Activated naive CD4-positive, alpha-beta T cell (primary cell): ENCODE data around the gene DRD4.
A peak's percentile ranks its signal among the peaks of the same experiment; 100 is the strongest.

Experiments
- DNase-seq, 4 experiments: peaks; one replicate each; lab custom pipeline; 2025; lab: John Stamatoyannopoulos, UW

DRD4 gene

DNA sequence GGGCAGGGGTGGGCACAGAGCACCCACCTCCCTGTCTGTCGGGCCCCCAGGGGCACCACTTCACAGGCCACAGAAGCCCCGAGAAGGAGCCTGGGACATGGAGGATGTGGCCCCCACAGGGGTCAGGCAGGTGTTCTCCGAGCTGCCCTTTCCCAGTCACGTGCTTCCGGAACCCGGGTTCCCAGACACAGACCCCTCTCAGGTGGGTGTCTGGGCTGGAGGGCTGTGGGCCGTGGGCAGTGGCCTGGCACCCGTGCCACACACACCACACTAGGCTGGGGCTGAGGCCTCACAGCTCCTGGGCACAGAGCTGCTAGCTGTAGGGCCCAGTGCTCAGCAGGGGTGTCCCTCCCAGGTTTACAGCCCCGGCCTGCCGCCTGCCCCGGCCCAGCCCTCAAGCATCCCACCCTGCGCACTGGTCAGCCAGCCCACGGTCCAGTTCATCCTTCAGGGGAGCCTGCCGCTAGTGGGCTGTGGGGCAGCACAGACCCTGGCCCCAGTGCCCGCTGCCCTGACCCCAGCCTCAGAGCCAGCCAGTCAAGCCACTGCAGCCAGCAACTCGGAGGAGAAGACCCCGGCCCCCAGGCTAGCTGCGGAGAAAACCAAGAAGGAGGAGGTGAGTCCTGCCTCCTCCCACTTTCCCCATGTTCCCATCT lies 26.8 kb upstream of the DRD4 start:
- DNase-seq: no peak

DNA sequence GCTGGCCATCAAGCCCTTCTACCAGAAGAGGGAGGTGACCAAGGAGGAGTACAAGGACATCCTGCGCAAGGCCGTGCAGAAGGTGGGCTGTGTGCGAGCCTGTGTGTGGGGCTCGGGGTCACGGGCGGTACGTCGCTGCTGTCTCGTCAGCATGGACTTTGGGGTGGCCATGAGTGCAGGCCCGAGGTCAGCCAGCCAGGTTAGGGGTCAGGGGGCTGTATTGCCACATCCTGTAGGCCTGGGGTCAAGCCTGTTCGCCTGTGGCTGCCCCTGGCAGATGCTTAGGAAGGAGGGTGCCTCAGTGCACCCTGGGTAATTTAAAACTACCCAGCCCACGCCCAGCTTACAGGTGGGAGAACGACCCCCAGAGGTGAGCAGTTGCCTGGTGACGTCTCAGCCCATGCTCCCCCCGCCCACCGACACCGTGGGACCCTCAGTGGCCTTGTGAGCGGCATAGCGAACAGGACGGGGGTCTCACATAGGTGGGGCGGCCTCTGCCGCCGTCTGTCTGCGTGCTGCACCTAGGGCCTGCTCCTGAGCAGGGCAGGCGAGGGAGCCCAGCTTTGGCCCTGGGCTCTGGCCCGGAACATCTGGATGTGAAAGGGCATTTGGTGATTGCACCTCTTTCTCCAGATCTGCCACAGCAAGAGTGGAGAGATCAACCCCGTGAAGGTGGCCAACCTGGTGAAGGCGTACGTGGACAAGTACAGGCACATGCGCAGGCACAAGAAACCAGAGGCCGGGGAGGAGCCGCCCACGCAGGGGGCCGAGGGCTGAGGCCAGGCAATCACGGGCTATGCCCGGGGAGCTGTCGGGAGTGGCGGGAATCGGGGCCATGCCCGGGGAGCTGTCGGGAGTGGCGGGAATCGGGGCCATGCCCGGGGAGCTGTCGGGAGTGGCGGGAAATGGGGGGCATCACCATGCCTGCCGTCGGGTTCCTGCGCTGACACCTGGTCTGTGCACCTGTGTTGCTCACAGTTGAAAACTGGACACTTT lies 25.8 kb upstream of the DRD4 start:
- no peak for DNase-seq

DNA sequence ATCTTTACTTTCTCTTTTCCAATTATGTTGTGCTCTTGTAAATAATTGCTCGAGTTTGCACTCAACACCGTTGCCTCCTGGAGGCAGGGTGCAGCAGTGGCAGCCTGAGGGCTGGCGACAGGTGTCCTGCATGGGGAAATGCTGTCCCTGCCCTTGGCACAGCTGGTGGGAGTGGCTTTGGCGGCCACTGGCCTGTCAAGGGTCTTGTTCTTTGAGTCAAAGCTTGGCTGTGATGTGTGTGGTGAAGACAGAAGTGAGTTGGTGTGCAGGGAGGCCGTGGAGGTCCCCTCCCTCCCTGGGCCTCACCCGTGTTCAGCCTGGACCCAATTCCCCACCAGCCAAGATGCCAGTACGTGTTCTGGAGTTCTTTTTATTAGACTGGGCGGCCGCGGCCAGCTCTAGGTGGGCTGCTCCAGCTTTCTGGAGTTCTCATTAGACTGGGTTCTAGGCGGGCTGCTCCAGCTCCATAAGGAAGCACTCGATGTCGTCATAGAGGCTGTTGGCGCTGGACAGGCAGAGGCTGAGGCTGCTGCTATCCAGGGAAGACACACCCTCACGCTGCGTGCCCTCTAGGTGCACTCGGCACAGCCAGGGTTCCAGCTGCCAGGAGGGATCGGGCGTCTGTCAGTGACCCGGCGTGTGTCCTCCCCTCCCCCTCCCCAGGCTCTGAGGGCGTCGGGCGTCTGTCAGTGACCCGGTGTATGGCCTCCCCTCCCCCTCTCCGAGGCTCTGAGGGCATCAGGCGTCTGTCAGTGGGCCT lies 24.7 kb upstream of the DRD4 start:
- DNase-seq: no peak

DNA sequence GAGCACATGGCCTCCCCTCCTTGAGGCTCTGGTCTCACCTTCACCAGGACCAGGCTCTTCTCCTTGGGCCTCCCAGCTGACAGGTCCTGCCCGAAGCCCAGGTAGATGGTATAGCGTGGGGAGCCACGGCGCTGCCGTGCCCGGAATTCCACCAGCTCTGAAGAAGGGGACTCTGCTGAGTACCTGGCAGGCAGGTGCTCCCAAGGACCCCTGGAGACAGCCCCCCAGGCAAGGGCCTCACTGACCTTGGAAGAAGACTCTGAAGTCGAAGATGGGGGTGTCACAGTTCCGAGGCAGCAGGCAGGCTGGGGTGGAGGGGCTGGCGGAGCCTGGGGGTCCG lies 24.1 kb upstream of the DRD4 start:
- no peak for DNase-seq

DNA sequence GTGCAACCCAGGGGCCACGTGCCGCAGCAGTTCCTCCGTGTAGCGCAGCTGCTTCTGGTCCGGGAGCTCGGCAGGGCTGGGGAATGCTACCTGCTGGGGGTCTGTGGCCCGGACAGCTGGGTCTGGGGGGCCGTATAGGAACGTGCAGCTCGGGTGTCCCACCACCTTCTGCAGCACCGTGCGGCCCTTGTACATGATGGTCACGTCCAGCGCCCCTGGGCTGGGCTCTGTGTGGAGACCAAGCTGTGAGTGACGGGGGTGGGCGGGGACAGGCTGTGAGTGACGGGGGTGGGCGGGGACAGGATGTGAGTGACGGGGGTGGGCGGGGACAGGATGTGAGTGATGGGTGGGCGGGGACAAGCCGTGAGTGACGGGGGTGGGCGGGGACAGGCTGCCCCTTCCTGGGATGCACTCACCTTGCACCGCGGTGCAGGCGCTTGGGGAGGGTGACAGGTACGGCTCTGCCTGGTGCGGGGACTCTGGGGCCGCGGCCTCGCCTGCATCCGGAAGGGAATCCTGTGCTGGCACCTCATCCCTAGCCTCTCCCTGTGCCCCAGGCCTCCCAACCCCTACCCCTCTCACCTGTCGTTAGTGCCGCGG lies 23.6 kb upstream of the DRD4 start:
- peak; percentile 36 to 89 (median 67) for DNase-seq

DNA sequence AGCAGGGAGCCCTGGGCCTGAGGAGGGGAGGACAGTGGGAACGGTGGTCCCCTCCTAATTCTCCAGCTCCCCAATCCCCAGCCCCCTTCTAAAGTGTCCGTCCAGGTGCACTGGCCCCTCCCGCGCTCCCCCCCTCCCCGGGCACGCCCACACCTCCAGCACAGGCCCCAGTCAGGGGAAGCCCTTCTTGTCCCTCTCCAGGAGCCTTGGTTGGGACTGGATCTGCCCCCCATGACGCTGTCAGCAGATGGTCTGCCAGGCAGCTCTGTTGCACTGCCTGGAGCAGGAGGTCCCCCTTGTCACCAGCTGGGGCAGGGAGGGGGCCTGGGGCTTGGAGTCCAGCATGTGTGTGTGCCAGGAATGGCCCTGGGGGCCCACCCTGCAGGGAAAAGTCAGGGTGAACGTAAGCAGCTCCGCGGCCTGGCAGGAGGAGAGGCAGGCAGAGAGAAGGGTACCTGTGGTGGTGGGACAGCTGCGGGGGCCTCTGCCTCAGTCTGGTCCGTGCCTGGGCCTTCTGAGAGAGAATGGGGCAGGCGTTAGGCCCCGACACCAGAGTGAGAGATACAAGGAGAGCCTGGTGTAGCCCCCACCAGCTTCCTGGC lies 22.9 kb upstream of the DRD4 start:
- DNase-seq: no peak

DNA sequence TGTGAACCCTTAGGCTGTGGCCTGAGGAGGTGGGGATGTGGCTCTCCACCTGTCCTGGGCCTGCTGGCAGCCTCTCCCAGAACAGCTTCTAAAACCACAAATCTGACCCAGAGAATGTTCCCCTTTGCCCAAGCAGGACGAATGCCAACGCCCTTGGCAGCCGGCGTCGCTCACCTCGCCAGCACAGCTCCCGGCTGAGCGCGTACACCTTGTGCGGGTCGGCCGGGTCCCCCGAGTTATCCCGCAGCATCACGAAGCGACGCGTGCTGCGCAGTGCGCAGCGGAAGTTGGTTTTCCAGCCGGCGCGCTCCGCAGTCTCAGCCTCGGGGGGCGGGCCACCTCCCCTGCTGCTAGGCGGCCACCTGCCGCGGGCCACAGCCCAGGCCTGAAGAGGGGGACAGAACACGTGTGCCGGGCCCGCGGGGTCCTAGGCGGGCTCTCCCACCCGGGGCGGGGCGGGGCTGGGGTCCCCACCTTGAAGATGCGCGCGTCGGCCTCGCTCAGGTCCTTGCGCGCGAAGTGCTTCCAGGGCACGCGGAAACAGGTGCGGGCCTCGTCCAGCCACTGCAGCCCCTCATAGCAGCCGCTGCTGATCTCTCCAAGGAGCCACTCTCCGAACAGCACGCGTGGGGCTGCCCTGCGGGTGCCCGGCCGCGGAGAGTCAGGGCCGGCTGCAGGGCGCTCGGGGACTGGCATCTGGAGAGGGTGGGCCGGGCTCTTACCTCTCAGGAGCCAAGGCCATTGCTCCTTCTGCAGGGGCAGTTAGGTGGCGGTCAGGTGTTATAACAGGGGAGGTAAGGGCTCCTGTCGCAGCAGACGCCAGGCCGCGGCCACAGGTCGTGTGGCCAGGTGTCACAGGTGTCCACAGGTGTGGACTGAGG lies 22.2 kb upstream of the DRD4 start:
- DNase-seq: no peak

DNA sequence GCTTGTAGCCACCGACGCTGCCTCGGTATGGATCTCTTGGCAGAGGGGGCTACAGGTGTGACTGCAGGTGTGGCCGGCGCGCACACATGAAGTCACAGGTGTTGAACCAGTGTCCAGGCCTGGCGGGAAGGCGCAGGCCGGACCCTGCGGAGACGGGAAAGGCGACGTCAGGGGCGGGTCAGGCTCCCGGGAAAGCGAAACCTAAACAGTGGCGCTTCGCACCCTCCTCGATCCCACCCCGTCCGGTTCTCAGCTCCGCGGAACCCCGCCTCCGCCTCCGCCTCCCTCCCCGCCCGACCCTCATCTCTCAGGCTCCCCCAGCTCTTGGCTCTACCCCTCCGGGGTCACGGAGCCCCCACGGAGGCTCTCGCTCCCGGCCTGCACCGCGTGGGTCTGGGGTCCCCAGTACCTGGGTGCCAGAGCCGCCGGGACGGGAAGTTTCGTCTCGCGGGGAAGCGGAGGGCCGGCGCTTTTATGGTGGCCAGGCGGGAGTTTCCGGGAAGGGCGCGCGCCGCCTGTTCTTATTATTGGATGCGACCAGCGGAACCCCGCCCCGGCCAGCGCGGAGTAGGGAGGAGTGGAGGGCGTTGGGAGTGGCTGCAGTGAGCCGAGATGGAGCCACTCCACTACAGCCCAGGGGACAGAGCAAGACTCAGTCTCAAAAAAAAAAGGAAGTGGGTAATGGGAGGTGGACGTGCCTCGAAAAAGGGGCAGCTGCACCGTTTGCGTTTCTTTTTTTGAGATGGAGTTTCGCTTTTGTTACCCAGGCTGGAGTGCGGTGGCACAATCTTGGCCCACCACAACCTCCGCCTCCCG lies 21.4 kb upstream of the DRD4 start, which contains the start of gene IRF7:
TSS of gene IRF7 (minus strand) at position 447 of the 816 bp plus-strand sequence. CDS start 586 bp downstream, outside the sequence.
- peak; percentile 40 to 90 (median 62) for DNase-seq

DNA sequence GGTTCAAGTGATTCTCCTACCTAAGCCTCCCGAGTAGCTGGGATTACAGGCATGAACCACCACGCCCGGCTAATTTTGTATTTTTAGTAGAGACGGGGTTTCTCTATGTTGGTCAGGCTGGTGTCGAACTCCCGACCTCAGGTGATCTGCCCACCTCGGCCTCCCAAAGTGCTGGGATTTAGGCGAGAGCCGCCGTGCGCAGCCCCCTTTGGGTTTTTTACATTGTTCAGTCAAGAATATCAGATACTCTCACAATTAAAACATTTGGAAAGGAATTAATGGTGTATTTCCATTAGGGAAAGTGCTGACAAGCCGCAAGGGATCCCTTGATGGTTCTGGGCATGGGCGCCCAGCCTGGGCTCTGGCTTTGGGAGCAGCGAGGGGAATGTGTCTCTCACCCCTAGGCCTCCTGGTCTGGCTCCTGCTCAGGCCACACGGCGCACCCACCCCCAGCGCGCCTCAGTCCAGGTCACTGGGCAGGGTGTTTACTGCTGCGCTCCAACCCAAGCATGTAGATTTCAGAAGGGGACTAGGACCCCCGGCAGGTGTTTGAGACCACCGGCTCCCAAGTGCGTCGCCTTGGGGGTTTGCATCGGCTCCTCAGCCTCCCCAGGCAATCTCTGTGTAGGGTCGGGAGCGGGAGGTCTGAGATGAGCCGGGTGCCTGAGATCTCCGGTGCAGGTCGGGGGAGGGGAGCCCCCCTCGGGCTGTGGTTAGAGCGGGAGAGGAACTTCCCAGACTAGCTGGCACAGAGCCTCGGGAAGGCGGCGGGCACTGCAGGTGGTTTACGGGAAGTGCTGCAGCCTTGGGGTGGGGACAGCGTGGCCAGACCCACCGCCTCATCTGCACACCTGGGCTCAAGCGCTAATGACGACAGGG lies 20.5 kb upstream of the DRD4 start:
- no peak for DNase-seq

DNA sequence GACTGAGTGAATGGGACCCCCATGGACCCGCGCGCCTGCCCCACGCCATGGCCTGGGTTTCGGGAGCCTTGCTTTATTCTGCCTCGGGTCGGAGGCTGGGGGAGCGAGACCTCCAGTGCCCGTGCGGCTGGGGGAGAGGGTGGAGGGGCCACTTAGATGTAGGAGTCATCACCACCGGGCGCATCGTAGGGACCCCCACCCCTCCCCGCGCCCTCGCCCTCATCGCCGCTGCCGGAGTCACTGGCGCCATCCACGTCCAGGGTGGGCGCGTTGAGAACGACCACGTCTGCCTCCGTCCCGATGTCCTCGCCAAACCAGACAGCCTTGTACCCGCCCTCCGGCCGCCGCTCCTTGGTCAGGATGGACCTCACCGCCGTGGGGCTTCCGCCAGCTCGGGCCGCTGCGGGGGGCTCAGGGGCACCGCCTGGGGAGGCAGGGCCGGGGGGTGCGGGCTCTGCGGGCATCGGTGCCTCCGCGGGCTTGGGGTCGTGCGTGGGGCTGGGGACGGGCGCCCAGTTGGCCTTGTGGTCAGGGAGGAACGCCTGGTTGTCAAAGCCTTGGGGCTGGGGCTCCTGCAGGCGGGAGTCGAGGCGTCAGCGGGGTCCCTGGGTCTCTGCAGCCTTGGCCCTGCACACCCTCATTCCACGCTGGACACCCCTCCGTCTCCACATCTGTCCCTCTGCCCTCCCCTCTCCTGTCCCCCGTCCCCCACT lies 19.7 kb upstream of the DRD4 start:
- no peak for DNase-seq

DNA sequence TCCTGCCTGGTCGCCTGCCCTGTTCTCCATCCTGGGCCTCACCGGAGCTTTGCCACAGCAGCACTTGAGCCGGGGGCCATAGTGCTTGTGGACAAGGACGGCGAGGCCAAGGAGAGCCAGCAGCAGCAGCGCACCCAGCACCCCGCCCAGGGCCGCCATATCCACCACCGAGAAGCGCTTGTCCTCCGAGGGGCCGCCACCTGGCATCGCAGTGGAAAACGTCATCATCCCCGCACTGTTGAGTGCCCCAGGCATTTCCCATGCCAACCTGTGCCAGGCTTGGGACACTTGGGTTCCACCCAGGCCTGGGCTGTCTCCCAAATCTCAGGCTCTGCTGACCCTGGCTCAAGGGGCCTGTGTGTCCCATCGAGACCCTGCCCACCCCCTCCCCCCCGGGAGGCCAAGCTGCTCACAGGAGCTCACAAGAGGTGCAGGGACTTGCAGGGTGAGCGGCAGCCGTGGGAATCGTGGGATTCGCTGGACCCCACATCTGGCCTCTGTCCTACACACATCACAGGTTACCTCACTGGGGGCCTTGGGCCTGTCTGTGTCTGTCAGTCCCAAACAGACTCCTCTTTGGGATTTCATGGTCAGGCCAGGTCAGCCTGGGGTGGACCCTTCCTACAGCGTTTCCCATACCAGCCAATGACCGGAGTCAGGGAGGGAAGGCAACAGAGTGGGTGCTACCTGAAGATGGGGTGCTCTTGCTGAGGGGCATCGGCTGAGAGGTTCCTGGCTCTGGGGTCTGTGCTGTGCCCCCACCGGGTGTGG lies 19.0 kb upstream of the DRD4 start:
- DNase-seq: no peak

DNA sequence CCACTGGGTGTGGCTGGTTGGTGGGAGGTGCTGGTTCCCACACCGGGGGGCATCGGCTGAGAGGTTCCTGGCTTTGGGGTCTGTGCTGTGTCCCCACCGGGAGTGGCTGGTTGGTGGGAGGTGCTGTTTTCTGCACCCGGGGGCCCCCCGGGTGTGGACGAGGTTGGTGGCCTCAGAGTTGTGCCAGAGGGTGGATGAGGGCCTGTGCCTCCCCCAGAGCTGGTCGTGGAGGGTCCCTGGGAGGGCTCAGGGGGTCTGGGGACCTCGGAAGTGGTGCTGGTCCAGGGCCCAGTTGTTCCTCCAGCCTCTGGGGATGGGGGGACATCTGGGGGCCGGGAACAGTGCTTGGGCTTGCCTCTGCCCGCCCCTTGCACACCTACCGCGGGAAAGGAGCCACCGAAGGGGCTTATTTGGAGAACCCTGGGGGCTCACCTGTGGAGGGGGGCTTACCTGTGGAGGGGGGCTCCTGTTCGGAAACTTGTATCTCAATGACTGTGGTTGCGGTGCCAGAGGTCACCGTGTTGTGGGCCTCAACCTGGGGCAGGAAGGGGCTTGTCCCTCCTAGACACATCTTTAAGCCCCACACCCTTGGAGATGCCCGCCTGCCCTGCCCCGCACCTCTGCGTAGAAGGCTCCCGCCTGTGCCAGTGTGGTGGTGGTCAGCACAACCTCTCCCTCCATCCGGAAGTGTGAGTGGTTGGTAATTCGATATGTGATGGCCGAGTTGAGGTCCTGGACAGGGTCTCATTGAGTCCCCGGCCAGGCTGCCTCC lies 18.0 kb upstream of the DRD4 start:
- no peak for DNase-seq

DNA sequence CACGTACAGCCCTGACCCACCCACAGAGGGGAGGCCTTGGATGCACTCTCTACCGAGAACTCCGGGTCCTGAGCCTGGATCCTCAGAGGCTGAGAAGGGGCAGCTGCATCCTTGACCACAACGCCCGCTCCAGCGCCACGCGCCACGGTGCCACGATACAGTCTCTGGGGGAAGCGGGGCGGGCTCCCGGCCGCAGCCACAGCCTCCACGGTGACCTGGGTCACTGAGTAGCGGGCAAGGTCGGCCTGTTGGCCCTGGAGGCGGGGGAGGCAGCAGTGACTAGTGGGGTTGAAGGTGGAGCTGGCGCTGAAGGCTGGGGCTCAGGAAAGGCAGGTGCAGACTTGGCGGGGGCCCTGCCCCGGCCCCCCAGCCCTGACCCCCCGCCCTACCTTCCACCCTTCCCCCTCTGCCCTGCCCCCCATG lies 17.4 kb upstream of the DRD4 start:
- DNase-seq: no peak

DNA sequence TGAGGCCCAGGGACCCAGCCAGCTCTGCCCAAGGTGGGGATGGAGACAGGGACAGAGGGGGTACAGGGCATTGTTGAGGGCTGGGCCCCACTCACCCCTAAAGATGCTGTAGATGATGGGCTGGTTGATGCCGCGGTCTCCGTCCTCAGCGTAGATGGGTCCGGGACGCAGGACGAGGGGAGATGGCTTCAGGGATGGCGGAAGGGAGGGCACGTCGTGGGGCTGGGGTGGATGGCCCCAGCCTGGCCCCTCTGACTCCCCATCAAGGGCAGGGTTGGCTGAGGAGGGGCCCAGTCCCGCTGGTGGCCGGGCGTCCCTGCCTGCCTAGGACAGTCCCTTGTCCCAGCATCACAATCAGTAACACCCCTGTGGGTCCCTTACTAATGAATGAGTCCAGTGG lies 16.9 kb upstream of the DRD4 start:
- no peak for DNase-seq

DNA sequence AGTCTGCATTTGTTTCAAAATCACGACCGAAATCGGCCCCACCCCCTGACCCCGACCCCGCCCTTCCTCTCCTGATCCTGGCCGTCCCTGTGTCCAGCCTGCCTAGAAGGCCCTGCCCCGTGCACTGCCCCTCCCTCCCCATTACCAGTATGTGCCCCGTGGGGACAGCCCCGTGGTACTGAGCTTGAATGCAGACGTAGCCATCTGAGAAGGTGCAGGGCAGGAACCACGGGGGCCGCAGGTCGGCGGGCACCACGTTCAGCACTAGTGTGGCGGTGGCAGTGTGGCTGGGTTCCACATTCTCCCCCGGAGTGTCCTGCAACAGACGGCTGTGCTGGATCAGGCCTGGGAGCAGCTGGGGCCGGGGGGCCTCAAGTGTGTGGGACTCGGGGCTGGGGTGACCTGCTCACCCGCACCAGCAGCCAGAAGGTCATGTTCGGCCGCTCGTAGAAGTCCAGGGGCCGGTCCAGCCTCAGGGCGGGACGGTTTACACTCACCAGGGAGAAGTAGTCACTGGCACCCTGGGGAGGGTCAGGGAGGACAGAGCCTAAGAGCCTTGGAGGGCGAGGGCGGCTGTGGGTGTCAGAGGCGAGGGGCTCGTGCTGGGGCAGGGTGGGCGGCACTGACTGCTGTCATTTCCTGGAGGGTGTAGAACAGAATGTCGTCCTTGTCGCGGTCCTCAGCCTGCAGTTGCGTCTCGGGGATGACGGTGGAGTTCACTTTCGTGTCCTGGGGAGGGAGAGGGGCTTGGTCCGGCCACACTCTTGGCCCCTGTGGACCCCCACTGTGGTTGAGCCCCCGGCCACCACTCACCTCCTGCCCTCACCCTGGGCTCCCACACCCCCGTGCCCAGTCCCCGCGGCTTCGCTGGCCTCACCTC lies 15.9 kb upstream of the DRD4 start:
- no peak for DNase-seq

DNA sequence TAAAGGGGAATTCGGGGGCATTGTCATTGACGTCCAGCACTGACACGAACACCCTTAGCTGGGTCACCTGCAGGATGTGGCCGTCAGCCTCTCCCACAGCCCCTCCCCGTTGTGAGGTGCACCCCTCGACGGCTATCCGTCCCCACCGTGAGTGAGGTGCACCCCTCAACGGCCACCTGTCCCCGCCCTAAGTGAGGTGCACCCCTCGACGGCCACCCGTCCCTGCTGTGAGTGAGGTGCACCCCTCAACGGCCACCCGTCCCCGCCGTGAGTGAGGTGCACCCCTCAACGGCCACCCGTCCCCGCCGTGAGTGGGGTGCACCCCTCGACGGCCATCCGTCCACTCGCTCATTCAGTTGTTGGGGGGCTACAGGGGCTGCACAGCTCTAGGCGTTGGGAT lies 15.2 kb upstream of the DRD4 start:
- DNase-seq: no peak
